Measurements from ENCODE around the gene ITM2A. TPM values are rescaled to one million over a fixed set of nuclear protein-coding genes. Genes with fewer than 3 reads are reported as not detected.

The ITM2A gene
- polyA plus RNA-seq, 1 donor (not counting 4 experiments of a cell fraction or from before 2014, with no cell fraction given) = 64.4 TPM

- TF ChIP-seq CTCF (optimal IDR thresholded peaks at IDR 0.05 in 1 of 3, IDR thresholded peaks at IDR 0.05 in 1 of 3, conservative IDR thresholded peaks at IDR 0.05 in 1 of 3; ENCODE audit: extremely low read depth in 1 of 3, insufficient read depth in 2 of 3, low read length in 3 of 3) (no peak), EZH2 (IDR thresholded peaks at IDR 0.05; ENCODE audit: low read length) (no peak)
- no peak for DNase-seq (ENCODE audit: low read depth, low spot score)
- Histone ChIP-seq H3K27ac (ENCODE audit: control insufficient read depth, insufficient read depth, low read length) (no peak overlapping the region), H3K36me3 (ENCODE audit: control insufficient read depth in 2 of 2, extremely low read depth in 1 of 2, insufficient read depth in 2 of 2, low read length in 2 of 2) (no peaks in the 10 kb centered on the region), H3K79me2 (ENCODE audit: control insufficient read depth, insufficient read depth, low read length) (no peaks in the 10 kb centered on the region), H3K27me3 (ENCODE audit: control insufficient read depth, extremely low read depth, insufficient read depth, low read length) (no peaks in the 10 kb centered on the region), H4K20me1 (ENCODE audit: control insufficient read depth, extremely low read depth, insufficient read depth, low read length) (no peaks in the 10 kb centered on the region), H3K9me3 (ENCODE audit: control insufficient read depth, low read depth, low read length) (no peaks in the 10 kb centered on the region), H3K9me1 (ENCODE audit: control insufficient read depth, extremely low read depth, insufficient read depth, low read length) (no peaks in the 10 kb centered on the region), H3K9ac (ENCODE audit: control insufficient read depth, extremely low read depth, insufficient read depth, low read length) (no peak overlapping the region), H3K4me3 (ENCODE audit: control insufficient read depth in 2 of 3, extremely low read depth in 1 of 3, insufficient read depth in 2 of 3, low read depth in 1 of 3, low read length in 3 of 3) (no peak overlapping the region), H3K4me2 (ENCODE audit: control insufficient read depth, extremely low read depth, insufficient read depth, low read depth, low read length) (no peak overlapping the region), H3K4me1 (ENCODE audit: control insufficient read depth, extremely low read depth, insufficient read depth, low read length) (peaks cover 8% of the 10 kb centered on the region), H2AFZ (ENCODE audit: control insufficient read depth, low read length) (no peak overlapping the region)
- no peak for FAIRE-seq
- dilution Hi-C loops (cut with MboI; ENCODE audit: extremely low pct_ligation_motif_present, low sequenced_read_pairs) = no loop called here
Observed at GRCh38 chrX:79364306-79364705, 2.8 kb downstream of the ITM2A start.

- peaks cover 3% of the 10 kb centered on the region for H3K4me1 ChIP-seq (ENCODE audit: control insufficient read depth, extremely low read depth, insufficient read depth, low read length)
- H3K4me2 ChIP-seq (ENCODE audit: control insufficient read depth, extremely low read depth, insufficient read depth, low read depth, low read length) = no peak overlapping the region
- no peaks in the 10 kb centered on the region for H3K36me3 ChIP-seq (ENCODE audit: control insufficient read depth in 2 of 2, extremely low read depth in 1 of 2, insufficient read depth in 2 of 2, low read length in 2 of 2)
- H3K9ac ChIP-seq (ENCODE audit: control insufficient read depth, extremely low read depth, insufficient read depth, low read length) = no peak overlapping the region
- no peaks in the 10 kb centered on the region for H3K9me3 ChIP-seq (ENCODE audit: control insufficient read depth, low read depth, low read length)
- H3K27me3 ChIP-seq (ENCODE audit: control insufficient read depth, extremely low read depth, insufficient read depth, low read length) = no peaks in the 10 kb centered on the region
- no peak overlapping the region for H2AFZ ChIP-seq (ENCODE audit: control insufficient read depth, low read length)
- no peak overlapping the region for H3K27ac ChIP-seq (ENCODE audit: control insufficient read depth, insufficient read depth, low read length)
- DNase-seq (ENCODE audit: low read depth, low spot score) (no peak), FAIRE-seq (no peak)
- H3K79me2 ChIP-seq (ENCODE audit: control insufficient read depth, insufficient read depth, low read length) = no peaks in the 10 kb centered on the region
- no peak overlapping the region for H3K4me3 ChIP-seq (ENCODE audit: control insufficient read depth in 2 of 3, extremely low read depth in 1 of 3, insufficient read depth in 2 of 3, low read depth in 1 of 3, low read length in 3 of 3)
- no peaks in the 10 kb centered on the region for H3K9me1 ChIP-seq (ENCODE audit: control insufficient read depth, extremely low read depth, insufficient read depth, low read length)
- dilution Hi-C loops (cut with MboI; ENCODE audit: extremely low pct_ligation_motif_present, low sequenced_read_pairs) = no loop called here
- no peak for TF ChIP-seq EZH2 (IDR thresholded peaks at IDR 0.05; ENCODE audit: low read length)
- TF ChIP-seq CTCF (optimal IDR thresholded peaks at IDR 0.05 in 1 of 3, IDR thresholded peaks at IDR 0.05 in 1 of 3, conservative IDR thresholded peaks at IDR 0.05 in 1 of 3; ENCODE audit: extremely low read depth in 1 of 3, insufficient read depth in 2 of 3, low read length in 3 of 3) = no peak
- H4K20me1 ChIP-seq (ENCODE audit: control insufficient read depth, extremely low read depth, insufficient read depth, low read length) = no peaks in the 10 kb centered on the region
Observed at GRCh38 chrX:79361192-79361870, 5.8 kb downstream of the ITM2A start.

Data from keratinocyte (primary cell).